DOHH2 (cell line): Measurements from ENCODE around the gene GALNTL6.
"Not testable (repeated sequence)": the region's sequence is repeated elsewhere in the genome, so short reads cannot be mapped to it uniquely, and the experiment has no call there.

Experiments used
- H3F3A ChIP-seq: fragments of 200-600 bp; sonication (generic), shearing (Covaris generic); 2 replicates; pipeline ENCODE4 v1.6.0; 2016; ENCODE audit warnings: antibody characterized with exemption, mild to moderate bottlenecking; ENCODE audit not compliant: control insufficient read depth, insufficient read depth
- H3K27ac ChIP-seq: fragments of 200-600 bp; sonication (generic); 2 replicates; pipeline ENCODE4 v1.5.1; 2014; ENCODE audit warnings: low read depth, mild to moderate bottlenecking, low read length, moderate library complexity
- H3K27me3 ChIP-seq: fragments of 200-600 bp; sonication (generic); 2 replicates; pipeline ENCODE4 v1.6.1; 2014; ENCODE audit warnings: mild to moderate bottlenecking, low read length, mixed read lengths; ENCODE audit not compliant: control insufficient read depth
- H3K36me3 ChIP-seq: fragments of 200-600 bp; sonication (generic); 2 replicates; pipeline ENCODE4 v1.6.1; 2014; ENCODE audit warnings: mild to moderate bottlenecking, low read length, moderate library complexity, mixed read lengths; ENCODE audit not compliant: control insufficient read depth
- H3K4me1 ChIP-seq: fragments of 200-600 bp; sonication (generic); 2 replicates; pipeline ENCODE4 v1.6.1; 2014; ENCODE audit warnings: mild to moderate bottlenecking, low read length, mixed read lengths; ENCODE audit not compliant: control insufficient read depth
- H3K4me2 ChIP-seq: fragments of 200-600 bp; sonication (generic); 2 replicates; pipeline ENCODE4 v1.6.0; 2014; ENCODE audit warnings: mild to moderate bottlenecking, low read length, moderate library complexity
- H3K4me3 ChIP-seq: fragments of 200-600 bp; sonication (generic); 2 replicates; pipeline ENCODE4 v1.5.1; 2014; ENCODE audit warnings: mild to moderate bottlenecking, low read length, mixed read lengths
- H3K79me2 ChIP-seq: fragments of 200-600 bp; sonication (generic); 2 replicates; pipeline ENCODE4 v1.6.1; 2014; ENCODE audit warnings: mild to moderate bottlenecking, low read length, mixed read lengths; ENCODE audit not compliant: control insufficient read depth
- H3K9me2 ChIP-seq: fragments of 200-600 bp; sonication (generic); replicated peaks from 2 replicates; pipeline ENCODE4 v1.6.1; 2014; ENCODE audit warnings: mild to moderate bottlenecking, low read length, mixed read lengths; ENCODE audit not compliant: control insufficient read depth
- H3K9me3 ChIP-seq: fragments of 200-600 bp; sonication (generic); 2 replicates; pipeline ENCODE4 v1.6.1; 2014; ENCODE audit warnings: antibody characterized with exemption, low read length, mixed read lengths; ENCODE audit not compliant: control insufficient read depth, insufficient read depth
- H4K20me1 ChIP-seq: fragments of 200-600 bp; sonication (generic); 2 replicates; pipeline ENCODE4 v1.6.0; 2014; ENCODE audit warnings: low read depth, mild to moderate bottlenecking, antibody characterized with exemption, low read length, moderate library complexity; ENCODE audit not compliant: control insufficient read depth, insufficient read depth
- CTCF ChIP-seq: fragments of 200-600 bp; sonication (generic); IDR thresholded peaks from one replicate; pipeline ENCODE4 v1.5.1; 2014; ENCODE audit warnings: antibody characterized with exemption, mild to moderate bottlenecking, low read depth, low read length; ENCODE audit not compliant: poor library complexity, severe bottlenecking
- EZH2phosphoT487 ChIP-seq: fragments of 200-600 bp; sonication (generic); IDR thresholded peaks from 2 replicates; pipeline ENCODE4 v1.6.1; 2017; ENCODE audit warnings: borderline replicate concordance, mild to moderate bottlenecking, antibody characterized with exemption, low read length, moderate library complexity, mixed read lengths

GALNTL6 gene

GRCh38 chr4:173019664-173020063, 1206.5 kb downstream of the GALNTL6 start:
- H3K79me2 ChIP-seq, result no peaks in the 10 kb centered on the region
- H3K4me2 ChIP-seq, result no peak overlapping the region
- no peaks in the 10 kb centered on the region for H3K9me2 ChIP-seq
- H4K20me1 ChIP-seq, result no peaks in the 10 kb centered on the region
- no peaks in the 10 kb centered on the region for H3K4me1 ChIP-seq
- no peak overlapping the region for H3K27ac ChIP-seq
- no peaks in the 10 kb centered on the region for H3K36me3 ChIP-seq
- no peaks in the 10 kb centered on the region for H3K27me3 ChIP-seq
- H3K9me3 ChIP-seq, result no peaks in the 10 kb centered on the region
- no peaks in the 10 kb centered on the region for H3F3A ChIP-seq
- TF ChIP-seq EZH2phosphoT487 (no peak), CTCF (no peak)
- H3K4me3 ChIP-seq, result no peak overlapping the region

- not testable (repeated sequence) for H4K20me1 ChIP-seq, H3F3A ChIP-seq, H3K4me3 ChIP-seq, H3K9me3 ChIP-seq, H3K9me2 ChIP-seq, H3K27me3 ChIP-seq, H3K79me2 ChIP-seq, H3K27ac ChIP-seq, H3K4me1 ChIP-seq, H3K36me3 ChIP-seq, H3K4me2 ChIP-seq
Measured at GRCh38 chr4:173021746-173022573, 1208.8 kb downstream of the GALNTL6 start.

- no peaks in the 10 kb centered on the region for H3K27me3 ChIP-seq
- H3K4me3 ChIP-seq, result no peak overlapping the region
- peaks cover 3% of the 10 kb centered on the region; the same call in 1 of the 2 replicates for H3K4me1 ChIP-seq
- no peak for TF ChIP-seq EZH2phosphoT487
- H3K4me2 ChIP-seq, result no peak overlapping the region
- no peaks in the 10 kb centered on the region for H3K79me2 ChIP-seq
- no peak overlapping the region for H3K27ac ChIP-seq
- no peaks in the 10 kb centered on the region for H3K9me3 ChIP-seq
- H3K9me2 ChIP-seq, result no peaks in the 10 kb centered on the region
- no peaks in the 10 kb centered on the region for H3K36me3 ChIP-seq
- no peaks in the 10 kb centered on the region for H4K20me1 ChIP-seq
- no peaks in the 10 kb centered on the region for H3F3A ChIP-seq
Measured at GRCh38 chr4:173024203-173024602, 1211.0 kb downstream of the GALNTL6 start.

GRCh38 chr4:173025131-173025530, 1211.9 kb downstream of the GALNTL6 start:
- Histone ChIP-seq H3K79me2 (no peaks in the 10 kb centered on the region), H3K4me1 (peaks cover 3% of the 10 kb centered on the region; the same call in 1 of the 2 replicates), H3K4me2 (no peak overlapping the region), H3K27ac (no peak overlapping the region), H3K9me2 (no peaks in the 10 kb centered on the region), H3F3A (no peaks in the 10 kb centered on the region), H4K20me1 (no peaks in the 10 kb centered on the region), H3K4me3 (no peak overlapping the region), H3K36me3 (no peaks in the 10 kb centered on the region), H3K9me3 (no peaks in the 10 kb centered on the region), H3K27me3 (no peaks in the 10 kb centered on the region)
- TF ChIP-seq EZH2phosphoT487, result no peak
- peak; percentile 81 for TF ChIP-seq CTCF
